GM23248 (cell line): ENCODE results near the gene STXBP6. TPM values are rescaled to one million over a fixed set of nuclear protein-coding genes. Genes with fewer than 3 reads are reported as not detected.
"Not testable (repeated sequence)": the region's sequence is repeated elsewhere in the genome, so short reads cannot be mapped to it uniquely, and the experiment has no call there.

ENCODE experiments used
- DNase-seq: peaks from one replicate; pipeline ENCODE4 v3.0.0-alpha.2; 2015
- H2AFZ ChIP-seq: fragments of 200-600 bp; sonication (generic); 2 replicates; pipeline ENCODE4 v1.6.1; 2016; ENCODE audit warnings: antibody characterized with exemption
- H3F3A ChIP-seq: fragments of 200-600 bp; sonication (generic); 2 replicates; pipeline ENCODE4 v1.6.1; 2016; ENCODE audit warnings: mild to moderate bottlenecking, antibody characterized with exemption, mixed run types; ENCODE audit not compliant: insufficient read depth
- H3K27ac ChIP-seq: fragments of 200-600 bp; sonication (generic); 2 replicates; pipeline ENCODE4 v1.5.1; 2016; ENCODE audit warnings: mild to moderate bottlenecking
- H3K27me3 ChIP-seq: fragments of 200-600 bp; sonication (generic); replicated peaks from 2 replicates; pipeline ENCODE4 v1.6.1; 2016; ENCODE audit warnings: mild to moderate bottlenecking; ENCODE audit not compliant: insufficient read depth
- H3K36me3 ChIP-seq: fragments of 200-600 bp; sonication (generic); 2 replicates; pipeline ENCODE4 v1.6.1; 2016; ENCODE audit warnings: low read depth, mild to moderate bottlenecking
- H3K4me1 ChIP-seq: fragments of 200-600 bp; sonication (generic); 2 replicates; pipeline ENCODE4 v1.6.1; 2016; ENCODE audit warnings: mild to moderate bottlenecking; ENCODE audit not compliant: insufficient read depth
- H3K4me2 ChIP-seq: fragments of 200-600 bp; sonication (generic); one replicate; pipeline ENCODE4 v1.6.1; 2016; ENCODE audit warnings: mild to moderate bottlenecking; ENCODE audit not compliant: unreplicated experiment
- H3K4me3 ChIP-seq: fragments of 200-600 bp; sonication (generic); 2 replicates; pipeline ENCODE4 v1.5.1; 2016; ENCODE audit warnings: mild to moderate bottlenecking
- H3K79me2 ChIP-seq: fragments of 200-600 bp; sonication (generic); 2 replicates; pipeline ENCODE4 v1.6.1; 2016; ENCODE audit warnings: mild to moderate bottlenecking; ENCODE audit not compliant: insufficient read depth
- H3K9ac ChIP-seq: fragments of 200-600 bp; sonication (generic); 2 replicates; pipeline ENCODE4 v1.6.1; 2016; ENCODE audit warnings: mild to moderate bottlenecking
- H3K9me2 ChIP-seq: fragments of 200-600 bp; sonication (generic); 2 replicates; pipeline ENCODE4 v1.6.1; 2016; ENCODE audit warnings: mixed run types, mild to moderate bottlenecking, moderate library complexity; ENCODE audit not compliant: insufficient read depth
- H3K9me3 ChIP-seq: fragments of 200-600 bp; sonication (generic); one replicate; pipeline ENCODE4 v1.6.1; 2017; ENCODE audit warnings: low read depth
- H4K20me1 ChIP-seq: fragments of 200-600 bp; sonication (generic); 2 replicates; pipeline ENCODE4 v1.6.0; 2016; ENCODE audit not compliant: insufficient read depth
- EZH2 ChIP-seq: fragments of 200-600 bp; sonication (generic); IDR thresholded peaks from 2 replicates; pipeline ENCODE4 v1.6.1; 2018; ENCODE audit warnings: antibody characterized with exemption, mild to moderate bottlenecking; ENCODE audit not compliant: insufficient read depth, poor library complexity, severe bottlenecking
- EZH2phosphoT487 ChIP-seq: fragments of 200-600 bp; sonication (generic); IDR thresholded peaks from 2 replicates; pipeline ENCODE4 v1.6.1; 2018; ENCODE audit warnings: antibody characterized with exemption, moderate library complexity, mild to moderate bottlenecking, low read depth; ENCODE audit not compliant: insufficient read depth
- WGBS, 2 experiments: methylation state at CpG; one replicate each; pipeline ENCODE4 v1.1.6; 2015 to 2017; ENCODE audit warnings: low lambda C conversion rate in 2 of 2, low coverage in 1 of 2; ENCODE audit errors: missing lambda C conversion rate in 2 of 2; 5-methylcytosine and 5-hydroxymethylcytosine counted together
- in situ Hi-C: fragments of 300-500 bp; cut with MboI; formaldehyde crosslinking; loops from 2 replicates; pipeline ENCODE4 v1.15.0; 2020
- polyA plus RNA-seq: library from polyadenylated mRNA; unstranded; fragments of >200 nt; fragmentation: Nextera tagmentation; extraction: Ambion mirVana; gene quantifications from 2 replicates; pipeline ENCODE4 v1.2.1, GENCODE V29; 2016
- total RNA-seq: library from RNA; depleted of rRNA; stranded (reverse); fragments of >200 nt; shearing (Covaris generic); gene quantifications from 2 replicates; pipeline ENCODE4 v1.2.3, GENCODE V29; 2014

The STXBP6 gene
- total and polyA plus RNA-seq, 2 experiments from 2014 or later = 13.9 to 19.6 TPM

GRCh38 chr14:24838945-24839616 is 210.9 kb downstream of the STXBP6 start:
- DNase-seq = peak; percentile 22
- Histone ChIP-seq H3F3A (0 out of 2 replicates have a peak, but pooled peaks cover 17% of the 10 kb centered on the region), H3K4me1 (peaks cover 11% of the 10 kb centered on the region), H3K9ac (no peak overlapping the region), H3K27me3 (no peaks in the 10 kb centered on the region), H3K4me2 (no peak overlapping the region), H4K20me1 (no peaks in the 10 kb centered on the region), H3K79me2 (no peaks in the 10 kb centered on the region), H3K27ac (no peak overlapping the region), H2AFZ (no peak overlapping the region), H3K9me2 (no peaks in the 10 kb centered on the region), H3K4me3 (no peak overlapping the region), H3K36me3 (no peaks in the 10 kb centered on the region), H3K9me3 (no peaks in the 10 kb centered on the region)
- 40 to 43% methylated on average over 4 of the region's 4 CpGs for WGBS, 2 experiments
- in situ Hi-C loops = no loop called here
- TF ChIP-seq EZH2phosphoT487 (no peak), EZH2 (no peak)

- DNase-seq = peak; percentile 85
- Histone ChIP-seq H3F3A (0 out of 2 replicates have a peak, but pooled peaks cover 17% of the 10 kb centered on the region), H3K36me3 (no peaks in the 10 kb centered on the region), H3K27ac (peak overlapping the region; percentile 31; the same call in 1 of the 2 replicates), H3K4me1 (peaks cover 11% of the 10 kb centered on the region), H2AFZ (no peak overlapping the region), H3K27me3 (no peaks in the 10 kb centered on the region), H3K9ac (no peak overlapping the region), H3K9me2 (peaks cover 4% of the 10 kb centered on the region; the same call in 1 of the 2 replicates), H3K4me2 (no peak overlapping the region), H4K20me1 (no peaks in the 10 kb centered on the region), H3K9me3 (no peaks in the 10 kb centered on the region), H3K79me2 (no peaks in the 10 kb centered on the region), H3K4me3 (no peak overlapping the region)
- in situ Hi-C loops = no loop called here
- TF ChIP-seq EZH2 (no peak), EZH2phosphoT487 (no peak)
- WGBS, 2 experiments = 39 to 45% methylated on average over 3 of the region's 3 CpGs
Measured at GRCh38 chr14:24837280-24838046, 212.5 kb downstream of the STXBP6 start.

- Histone ChIP-seq H3K4me1 (peaks cover 11% of the 10 kb centered on the region), H3F3A (0 out of 2 replicates have a peak, but pooled peaks cover 17% of the 10 kb centered on the region)
- H3K79me2 ChIP-seq, H4K20me1 ChIP-seq, in situ Hi-C loops, H3K27me3 ChIP-seq, DNase-seq, H3K27ac ChIP-seq, H3K9me2 ChIP-seq, H3K9me3 ChIP-seq, H3K4me3 ChIP-seq, H2AFZ ChIP-seq, H3K4me2 ChIP-seq, H3K36me3 ChIP-seq, H3K9ac ChIP-seq: not testable (repeated sequence)
- WGBS, 2 experiments = 90 to 92% methylated on average over 6 of the region's 6 CpGs
Measured at GRCh38 chr14:24836324-24836723, 213.6 kb downstream of the STXBP6 start.

GRCh38 chr14:24834956-24835355 is 215.0 kb downstream of the STXBP6 start:
- Histone ChIP-seq H3K4me3 (no peak overlapping the region), H3K9ac (no peak overlapping the region), H3K27me3 (no peaks in the 10 kb centered on the region), H3F3A (0 out of 2 replicates have a peak, but pooled peaks cover 17% of the 10 kb centered on the region), H3K4me1 (peaks cover 11% of the 10 kb centered on the region), H3K4me2 (no peak overlapping the region), H4K20me1 (no peaks in the 10 kb centered on the region), H3K36me3 (no peaks in the 10 kb centered on the region), H2AFZ (no peak overlapping the region), H3K27ac (no peak overlapping the region), H3K79me2 (no peaks in the 10 kb centered on the region), H3K9me3 (no peaks in the 10 kb centered on the region), H3K9me2 (peaks cover 4% of the 10 kb centered on the region; the same call in 1 of the 2 replicates)
- in situ Hi-C loops = no loop called here
- no peak for DNase-seq
- WGBS, 2 experiments = 79 to 80% methylated on average over 6 of the region's 6 CpGs
- TF ChIP-seq EZH2phosphoT487 = no peak
- TF ChIP-seq EZH2 = no peak
